ENCODE measurements around the gene KRT27.

DNA sequence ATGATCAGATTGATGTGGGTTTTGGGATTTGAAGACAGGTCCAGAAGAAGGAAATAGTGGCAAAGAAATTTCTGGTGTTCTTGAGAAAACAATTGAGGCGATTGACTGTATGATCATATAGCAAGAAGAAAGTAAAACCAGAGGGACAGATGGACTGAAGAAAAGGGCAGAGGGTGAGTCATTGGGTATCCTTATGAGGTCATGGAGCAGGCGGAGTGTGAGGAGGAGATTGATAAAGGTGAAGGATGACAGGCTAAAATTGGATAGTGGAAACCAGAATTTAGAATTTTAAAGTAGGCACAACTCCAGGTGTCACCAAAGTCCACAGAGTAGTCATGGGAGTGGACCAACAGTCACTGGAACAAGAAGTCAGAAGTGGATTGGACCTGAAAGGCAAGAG, 18.8 kb upstream of the KRT27 start:
- TF ChIP-seq GATA3 (IDR thresholded peaks at IDR 0.05; ENCODE audit: low read depth, low read length), result no peak
- TF ChIP-seq GATA2 (IDR thresholded peaks at IDR 0.05; ENCODE audit: low read depth, low read length), result no peak

Measured in SH-SY5Y (cell line).